Measurements from ENCODE around the gene SND1.

SND1 gene

DNA sequence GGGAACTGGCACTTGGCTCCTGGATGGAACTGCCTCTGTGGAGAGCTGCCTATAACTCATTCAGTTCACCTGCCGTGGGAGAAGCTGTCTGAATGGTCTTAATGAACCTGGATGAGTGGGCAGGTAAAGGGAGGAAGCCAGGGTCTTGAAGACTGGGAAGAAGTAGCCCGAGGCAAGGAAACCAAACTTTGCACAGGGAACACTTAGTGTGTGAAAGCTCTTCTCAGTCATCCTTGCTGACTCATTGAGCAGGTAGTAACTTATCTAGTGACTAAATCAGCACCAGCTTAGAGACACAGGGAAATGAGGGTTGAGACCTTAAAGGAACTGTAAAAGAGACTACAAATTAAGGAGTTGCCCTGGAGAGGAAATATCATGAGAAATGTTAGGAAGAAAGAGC is 369.4 kb downstream of the SND1 start:
- no peak for DNase-seq (ENCODE audit: low spot score)

DNA sequence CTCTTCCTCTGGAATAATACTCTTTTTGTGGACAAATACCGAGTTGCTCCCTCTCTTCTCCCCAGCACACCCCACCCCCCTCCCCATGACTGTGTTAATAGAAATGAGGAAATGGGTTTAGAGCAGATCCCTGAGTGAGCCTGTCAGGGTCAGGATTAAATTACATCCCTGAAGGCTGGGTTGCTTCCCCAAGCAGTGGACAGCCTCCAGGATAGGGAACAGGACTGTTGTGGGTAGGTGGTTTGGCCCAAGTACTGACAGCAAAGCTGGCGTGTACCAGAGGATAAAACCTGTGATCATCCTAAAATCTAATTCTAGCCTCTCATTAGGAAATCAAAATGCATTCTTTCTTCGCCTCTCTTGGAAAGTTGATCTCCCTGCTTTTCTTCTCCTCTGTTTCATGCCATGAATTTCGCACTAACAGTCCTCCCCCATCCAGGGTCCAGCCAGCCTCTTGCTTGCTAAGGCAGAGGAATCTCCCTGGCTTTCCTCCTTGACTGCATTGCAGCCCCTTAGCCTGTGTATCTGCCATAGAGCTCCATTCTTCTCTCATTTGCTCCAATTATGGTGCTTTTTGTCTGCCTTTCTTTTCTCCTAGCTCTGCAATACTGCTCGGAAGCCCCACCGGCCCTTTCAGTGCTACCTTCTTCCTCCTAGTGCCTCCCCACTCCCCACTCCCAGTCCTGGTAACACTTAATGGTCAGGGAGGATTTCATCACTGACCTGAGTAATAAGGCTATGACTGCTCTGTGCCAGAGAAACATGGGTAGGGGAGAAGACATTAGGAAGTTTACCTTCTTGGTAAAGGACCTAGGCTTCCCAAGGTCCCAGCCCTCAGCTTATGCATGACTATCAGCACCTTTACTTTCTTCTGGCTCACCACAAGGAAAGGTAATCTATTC is 370.9 kb downstream of the SND1 start:
- peak; percentile 67 for DNase-seq (ENCODE audit: low spot score)

DNA sequence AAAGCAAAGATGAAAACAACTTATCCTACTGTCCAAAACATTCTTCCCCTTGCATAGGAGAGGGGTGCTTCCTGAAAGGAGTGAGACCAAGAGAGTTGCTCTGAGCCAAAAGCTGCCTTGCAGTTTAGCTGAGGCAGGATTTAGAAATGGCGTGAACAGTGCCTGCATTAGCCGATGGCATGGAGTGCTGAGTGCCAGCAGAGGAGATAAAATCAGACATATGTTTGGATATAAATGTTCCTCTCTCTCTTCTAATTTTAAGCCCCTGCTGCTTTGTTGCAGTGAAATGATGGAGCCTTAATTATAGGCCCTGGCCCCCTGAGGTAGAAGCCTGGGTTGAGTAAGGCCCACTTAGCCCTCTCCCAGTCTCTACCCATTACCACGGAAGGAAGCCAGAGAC is 372.2 kb downstream of the SND1 start:
- no peak for DNase-seq (ENCODE audit: low spot score)

GRCh38 chr7:128025380-128025779 is 373.4 kb downstream of the SND1 start:
- no peak for DNase-seq (ENCODE audit: low spot score)

- DNase-seq (ENCODE audit: low spot score), result no peak
Measured at GRCh38 chr7:128025819-128026218, 373.8 kb downstream of the SND1 start.

DNA sequence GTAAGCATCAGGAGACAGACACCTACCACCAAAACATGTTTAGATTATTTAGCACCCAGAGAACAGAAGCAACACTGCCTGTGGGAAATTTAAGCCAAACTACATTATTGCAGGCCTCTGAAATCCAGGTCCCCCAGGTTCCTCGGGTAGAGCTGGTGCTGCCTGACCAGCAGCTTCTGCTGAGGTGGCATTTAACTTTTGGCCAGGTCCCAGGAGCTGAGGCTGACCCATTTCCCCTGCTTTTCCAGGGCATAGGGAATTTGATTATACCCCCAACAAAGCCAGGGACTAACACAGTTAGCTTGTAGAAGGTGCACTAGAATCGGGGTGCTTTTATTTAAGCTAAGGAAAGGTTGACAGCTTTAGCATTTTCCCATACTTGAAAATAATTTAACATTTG is 374.6 kb downstream of the SND1 start:
- DNase-seq (ENCODE audit: low spot score), result no peak

DNA sequence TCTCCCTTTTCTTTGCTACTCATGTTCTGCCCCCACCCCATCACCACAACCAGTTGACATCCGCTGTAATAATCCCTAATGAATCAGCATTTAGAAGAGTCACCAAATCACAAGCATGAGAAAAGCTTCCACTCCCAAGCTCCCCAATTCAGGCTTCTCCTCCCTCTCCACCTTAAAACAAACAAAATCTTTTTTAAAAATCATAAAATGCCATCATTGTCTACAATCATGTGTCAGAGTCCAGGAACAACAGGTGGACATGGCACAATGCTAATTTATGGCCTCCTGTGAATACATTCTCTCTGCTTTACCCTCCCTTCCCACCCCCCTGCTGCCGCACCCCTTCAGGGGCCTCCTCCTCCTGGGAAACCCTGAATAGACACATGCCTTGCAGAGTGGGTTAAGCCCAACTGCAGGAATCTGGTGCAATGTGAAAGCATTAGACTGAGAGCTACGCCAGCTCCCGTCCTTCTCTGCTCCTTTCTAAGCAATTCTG is 375.5 kb downstream of the SND1 start:
- DNase-seq (ENCODE audit: low spot score), result no peak

- no peak for DNase-seq (ENCODE audit: low spot score)
Measured at GRCh38 chr7:128029405-128029995, 377.5 kb downstream of the SND1 start.

DNA sequence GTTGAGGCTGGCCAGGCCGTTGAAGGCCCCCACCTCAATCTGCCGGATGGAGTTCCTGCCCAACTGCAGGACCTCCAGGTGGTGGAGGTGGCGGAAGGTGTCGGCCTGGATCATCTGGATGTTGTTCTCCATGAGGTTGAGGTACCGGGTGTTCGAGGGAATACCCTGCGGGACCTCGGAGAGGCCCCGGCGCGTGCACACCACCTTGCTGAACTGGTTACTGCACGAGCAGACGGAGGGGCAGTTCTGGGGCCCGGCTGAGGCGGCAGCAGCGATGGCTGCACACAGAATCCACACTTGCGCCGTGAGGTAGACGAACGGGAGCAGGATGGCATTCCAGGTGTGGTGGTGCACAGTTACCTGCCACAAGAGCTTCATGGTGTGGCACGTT is 378.3 kb downstream of the SND1 start:
- no peak for DNase-seq (ENCODE audit: low spot score)

- DNase-seq (ENCODE audit: low spot score), result peak; percentile 82
Measured at GRCh38 chr7:128030654-128031611, 378.9 kb downstream of the SND1 start, which contains the start of gene LRRC4. Gene LRRC4, minus strand, starts transcription at chr7:128031437. Its CDS starts 797 bp downstream, at chr7:128030640.

DNA sequence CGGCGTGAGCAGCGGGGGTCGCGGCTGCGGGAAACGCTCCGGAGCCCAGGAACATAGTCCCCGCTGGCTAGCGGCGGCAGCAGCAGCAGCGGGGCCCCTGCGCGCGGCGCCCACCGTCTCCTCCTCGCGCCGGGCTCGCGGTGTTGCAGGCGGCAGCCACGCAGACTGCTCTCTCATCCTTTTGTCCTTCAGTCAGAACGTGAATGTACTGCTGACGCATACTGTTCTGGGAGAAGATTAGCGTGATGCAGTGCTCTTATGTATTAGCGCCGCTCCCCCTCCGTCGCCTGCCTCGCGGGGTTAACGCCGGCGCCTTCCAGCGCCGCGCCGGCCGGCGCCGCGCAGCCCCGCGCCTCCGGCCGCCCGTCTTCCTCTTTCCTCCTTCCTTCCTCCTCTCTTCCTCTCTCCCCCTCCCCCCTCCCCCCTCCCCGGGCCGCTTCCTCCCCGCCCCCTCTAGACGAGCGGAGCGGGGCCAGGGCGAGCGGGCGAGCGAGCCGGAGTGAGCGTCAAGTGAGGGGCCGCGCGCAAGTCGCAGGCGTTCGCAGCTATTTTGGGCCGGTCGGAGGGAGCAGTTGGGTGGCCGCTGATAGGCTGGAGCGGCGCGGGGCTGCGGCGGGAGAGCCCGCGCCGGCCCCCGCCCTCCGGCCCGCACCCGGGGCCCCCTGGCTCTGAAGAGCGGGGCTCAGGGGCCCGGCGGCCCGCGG is 380.1 kb downstream of the SND1 start:
- DNase-seq (ENCODE audit: low spot score), result peak; percentile 91

DNA sequence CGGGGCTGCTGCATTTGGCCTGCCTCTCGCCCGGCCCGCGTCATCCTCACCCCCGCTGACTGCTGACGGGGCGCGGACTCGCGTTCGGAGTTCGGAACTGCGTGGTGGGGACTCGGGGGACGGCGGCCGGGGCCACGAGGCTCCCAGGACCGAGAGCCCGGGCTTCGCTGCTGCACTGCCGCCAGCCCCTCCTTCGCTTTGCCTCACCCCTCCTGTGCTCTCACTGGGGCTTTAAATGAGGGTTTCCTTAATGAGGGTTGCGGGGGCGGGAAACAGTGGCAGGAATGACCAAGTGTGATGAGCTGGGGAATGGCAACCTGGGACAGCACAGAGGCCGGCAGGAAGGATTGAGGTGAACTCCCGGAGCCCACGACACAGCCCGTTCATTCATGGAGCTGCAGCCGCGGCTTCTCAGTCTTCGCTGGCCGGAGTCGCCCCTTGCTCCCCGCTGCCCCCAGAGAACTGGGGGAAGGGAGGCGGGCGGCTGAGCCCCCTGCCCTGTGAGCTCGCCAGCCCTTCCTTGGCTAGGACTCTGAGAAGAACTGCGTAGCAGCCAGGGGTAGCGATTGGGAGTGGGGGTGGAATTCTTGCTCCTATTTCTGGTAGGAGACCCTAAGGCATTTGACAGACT is 380.7 kb downstream of the SND1 start:
- DNase-seq (ENCODE audit: low spot score), result peak; percentile 56

DNA sequence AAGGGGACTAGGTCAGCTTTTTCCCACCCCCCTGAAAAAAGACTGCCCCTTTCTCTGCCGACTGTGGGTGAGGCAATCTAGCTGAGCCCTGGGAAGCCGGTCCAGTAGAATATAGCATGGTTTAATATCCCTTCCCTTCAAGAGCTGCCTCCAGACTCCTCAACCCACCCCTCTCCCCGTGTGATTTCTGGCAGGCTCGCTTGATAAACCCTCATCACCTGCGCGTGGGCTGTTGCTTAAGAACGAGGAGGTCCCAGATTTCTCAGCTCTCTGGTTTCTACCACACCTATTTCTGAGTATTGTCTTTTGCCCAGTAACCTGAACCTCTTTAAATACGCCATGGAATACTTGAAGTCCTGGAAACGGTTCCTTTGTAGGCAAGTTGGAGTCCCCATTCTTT is 381.3 kb downstream of the SND1 start:
- no peak for DNase-seq (ENCODE audit: low spot score)

DNA sequence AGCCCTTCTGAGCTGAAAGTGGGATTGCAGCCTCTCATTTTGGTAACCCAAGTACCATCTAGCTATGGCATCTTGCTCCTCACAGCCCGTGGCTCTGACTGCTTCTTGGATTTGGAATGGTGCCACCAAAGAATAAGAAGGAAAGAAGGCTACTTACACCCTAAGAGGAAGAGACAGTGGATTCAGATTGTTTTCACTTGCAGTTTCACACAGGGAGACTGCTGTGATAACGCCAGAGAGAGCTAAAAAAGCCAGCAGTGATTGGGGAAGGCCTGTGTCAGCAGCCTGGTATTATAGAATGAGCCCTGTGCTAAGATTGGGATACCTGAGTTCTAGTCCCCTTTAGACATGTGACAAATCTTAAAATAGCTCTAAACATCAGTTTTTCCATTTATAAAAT is 382.8 kb downstream of the SND1 start:
- DNase-seq (ENCODE audit: low spot score), result no peak

- peak; percentile 25 for DNase-seq (ENCODE audit: low spot score)
Measured at GRCh38 chr7:128035712-128036111, 383.7 kb downstream of the SND1 start.

DNA sequence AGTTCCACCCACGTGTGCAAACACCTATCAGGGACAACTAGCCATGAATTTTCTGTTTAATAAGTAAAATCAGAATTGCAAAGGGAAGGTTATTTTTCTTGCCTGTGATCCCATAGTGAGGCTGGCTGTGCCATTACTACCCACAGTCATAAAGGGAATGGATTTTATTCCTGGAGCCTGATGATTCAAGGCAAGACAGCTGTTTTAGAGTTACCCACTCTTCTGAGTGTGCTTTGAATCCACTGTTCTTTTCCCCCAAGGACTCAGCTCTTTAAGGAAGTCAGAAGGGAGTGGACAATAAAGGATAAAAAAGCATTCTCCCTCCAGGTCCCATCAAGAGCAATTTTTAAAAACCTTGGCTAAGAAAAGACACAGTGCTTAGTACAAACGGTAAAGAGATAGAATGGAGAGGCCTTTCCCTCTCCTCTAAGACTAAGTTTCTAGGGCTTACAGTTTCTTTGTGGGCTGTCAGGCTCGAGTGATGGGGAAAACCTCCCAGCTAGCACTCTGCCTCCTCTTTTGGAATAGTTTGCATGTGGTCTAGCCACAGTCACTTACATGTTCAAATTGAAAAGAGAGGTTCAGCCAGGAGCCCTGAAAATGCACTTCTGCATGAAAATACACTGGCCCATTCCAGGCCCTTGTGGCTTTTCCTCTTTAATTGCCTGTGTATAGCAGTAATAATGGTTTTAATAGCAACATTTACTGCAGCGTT is 384.4 kb downstream of the SND1 start:
- DNase-seq (ENCODE audit: low spot score), result no peak

- no peak for DNase-seq (ENCODE audit: low spot score)
Measured at GRCh38 chr7:128037081-128037480, 385.1 kb downstream of the SND1 start.

GRCh38 chr7:128037880-128038619 is 386.1 kb downstream of the SND1 start:
- no peak for DNase-seq (ENCODE audit: low spot score)

DNA sequence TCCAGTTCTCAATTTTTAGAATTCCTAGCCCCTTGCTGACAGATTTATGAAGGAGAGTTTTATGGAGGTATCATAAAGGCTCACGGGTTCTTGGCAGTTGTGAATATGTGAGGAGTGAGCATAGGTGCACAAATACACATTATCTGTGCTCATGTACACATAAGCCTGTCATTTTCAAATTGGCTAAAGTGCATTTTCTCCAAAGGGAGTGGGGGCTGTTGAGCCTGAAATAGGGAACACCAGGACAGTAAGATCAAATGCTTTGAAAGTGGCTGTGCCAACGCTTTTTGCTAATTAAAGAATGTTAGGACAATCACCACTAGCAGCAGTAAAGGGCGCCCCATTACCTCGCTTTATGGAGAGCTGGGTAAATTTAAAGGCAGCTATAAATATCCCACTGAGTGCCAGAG is 387.6 kb downstream of the SND1 start:
- DNase-seq (ENCODE audit: low spot score), result no peak

DNA sequence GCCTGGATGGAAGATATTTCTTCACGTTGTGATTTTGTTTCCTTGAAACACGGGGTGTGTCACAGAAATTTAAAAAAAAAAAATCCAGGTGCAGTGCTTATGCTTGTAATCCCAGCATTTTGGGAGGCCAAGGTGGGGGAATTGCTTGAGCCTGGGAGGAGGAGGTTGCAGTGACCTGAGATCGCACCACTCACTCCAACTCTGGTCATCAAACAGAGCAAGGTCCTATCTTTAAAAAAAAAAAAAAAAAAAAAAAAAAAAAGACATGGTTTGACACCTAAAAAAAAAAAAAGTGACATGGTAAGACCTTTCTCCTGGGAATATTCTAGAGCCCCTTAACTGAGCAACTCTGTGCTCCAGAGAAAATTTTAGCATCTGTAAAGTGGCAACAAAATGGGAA is 388.2 kb downstream of the SND1 start:
- no peak for DNase-seq (ENCODE audit: low spot score)
